Right lobe of liver (tissue), 4 donors: ENCODE results near the gene MN1.

ENCODE experiments used
- POLR2A ChIP-seq: fragments of 450-650 bp; IDR thresholded peaks from one replicate; pipeline ENCODE4 v1.6.1; 2017; ENCODE audit warnings: antibody characterized with exemption, mild to moderate bottlenecking
- TF ChIP-seq, protein P1 (sequence below), 4 donors: fragments of 200-600 bp in 3 of 4; fragments of 450-650 bp in 1 of 4; IDR thresholded peaks; one replicate each; pipeline versions ENCODE4 v1.5.1 to v1.8.0; 2016 to 2022; ENCODE audit warnings: antibody characterized with exemption in 4 of 4, mild to moderate bottlenecking in 2 of 4
- donor health status: DM: no; HTN: no; CAD: no.
- donor health status: DM: no; HTN: no; CAD: no.
- donor health status: DM: no; HTN: yes; CAD: no.

DNA sequence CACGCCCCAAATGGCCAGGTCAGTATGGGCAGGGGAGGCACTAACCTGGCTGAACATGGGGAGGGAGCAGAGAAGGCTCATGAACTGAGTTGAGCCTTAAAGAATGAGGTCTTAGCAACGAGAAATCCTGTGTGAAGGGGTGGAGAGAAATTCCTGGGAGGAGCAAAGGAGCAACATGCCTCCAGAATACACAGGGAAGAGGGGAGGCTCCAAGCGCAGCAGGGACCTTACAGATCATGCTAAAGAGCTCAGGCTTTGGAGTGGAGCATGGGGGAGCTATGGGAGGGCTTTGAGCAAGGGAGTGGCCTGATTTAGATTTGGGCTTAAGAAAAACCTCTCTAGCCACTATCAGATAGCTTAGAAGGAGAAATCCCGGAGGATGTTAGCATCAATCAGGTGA lies 88.1 kb downstream of the MN1 start:
- TF ChIP-seq, protein P1, sequence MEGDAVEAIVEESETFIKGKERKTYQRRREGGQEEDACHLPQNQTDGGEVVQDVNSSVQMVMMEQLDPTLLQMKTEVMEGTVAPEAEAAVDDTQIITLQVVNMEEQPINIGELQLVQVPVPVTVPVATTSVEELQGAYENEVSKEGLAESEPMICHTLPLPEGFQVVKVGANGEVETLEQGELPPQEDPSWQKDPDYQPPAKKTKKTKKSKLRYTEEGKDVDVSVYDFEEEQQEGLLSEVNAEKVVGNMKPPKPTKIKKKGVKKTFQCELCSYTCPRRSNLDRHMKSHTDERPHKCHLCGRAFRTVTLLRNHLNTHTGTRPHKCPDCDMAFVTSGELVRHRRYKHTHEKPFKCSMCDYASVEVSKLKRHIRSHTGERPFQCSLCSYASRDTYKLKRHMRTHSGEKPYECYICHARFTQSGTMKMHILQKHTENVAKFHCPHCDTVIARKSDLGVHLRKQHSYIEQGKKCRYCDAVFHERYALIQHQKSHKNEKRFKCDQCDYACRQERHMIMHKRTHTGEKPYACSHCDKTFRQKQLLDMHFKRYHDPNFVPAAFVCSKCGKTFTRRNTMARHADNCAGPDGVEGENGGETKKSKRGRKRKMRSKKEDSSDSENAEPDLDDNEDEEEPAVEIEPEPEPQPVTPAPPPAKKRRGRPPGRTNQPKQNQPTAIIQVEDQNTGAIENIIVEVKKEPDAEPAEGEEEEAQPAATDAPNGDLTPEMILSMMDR (IDR thresholded peaks at IDR 0.05): no peak
- TF ChIP-seq POLR2A: no peak
